HEK293 (cell line): ENCODE data around the gene SLC14A1.

Experiments used
- ZNF175 ChIP-seq: fragments of 450-650 bp; formaldehyde crosslinking; IDR thresholded peaks from 2 replicates; pipeline ENCODE4 v1.5.1; 2016; ENCODE audit warnings: missing biosample characterization, missing genetic modification characterization
- ZNF274 ChIP-seq, 2 experiments: fragments of 200-500 bp in 1 of 2; fragments of 450-650 bp in 1 of 2; sonication (Bioruptor generic) in 1 of 2; formaldehyde crosslinking in 1 of 2; IDR thresholded peaks; 2 replicates each; pipeline versions ENCODE4 v1.5.1 to v1.6.1; 2014 to 2016; ENCODE audit warnings: borderline replicate concordance in 1 of 2, inconsistent platforms in 1 of 2, low read length in 1 of 2, missing biosample characterization in 1 of 2, missing genetic modification characterization in 1 of 2
- ZNF747 ChIP-seq: fragments of 450-650 bp; formaldehyde crosslinking; IDR thresholded peaks from 2 replicates; pipeline ENCODE4 v1.5.1; 2016; ENCODE audit warnings: missing biosample characterization, missing genetic modification characterization
- ZNF776 ChIP-seq: fragments of 450-650 bp; formaldehyde crosslinking; IDR thresholded peaks from 2 replicates; pipeline ENCODE4 v1.5.0; 2017; ENCODE audit warnings: missing biosample characterization, missing genetic modification characterization, borderline replicate concordance
- TF ChIP-seq, protein P1 (sequence below): fragments of 450-650 bp; formaldehyde crosslinking; IDR thresholded peaks from 2 replicates; pipeline ENCODE4 v1.5.1; 2017; ENCODE audit warnings: missing biosample characterization, missing genetic modification characterization

DNA sequence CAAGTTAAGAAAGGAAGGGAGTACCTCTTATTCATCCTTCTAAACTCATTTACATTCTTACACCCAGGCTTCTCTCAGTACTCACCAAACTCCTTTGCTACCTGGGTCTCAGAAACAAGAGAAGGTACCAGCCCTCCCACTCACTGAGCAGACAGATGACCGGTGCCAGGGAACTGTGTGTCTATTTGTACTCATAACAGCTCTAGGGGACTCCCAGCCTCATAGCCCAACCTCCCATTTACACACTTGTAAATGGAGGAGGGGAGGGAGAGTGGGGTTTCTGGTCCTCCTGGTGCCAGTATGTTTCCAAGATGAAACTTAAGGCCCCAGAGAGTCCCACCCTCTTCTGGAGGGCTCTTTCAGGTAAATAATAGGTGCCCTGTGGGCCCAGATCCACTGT, 58.7 kb downstream of the SLC14A1 start:
- TF ChIP-seq ZNF776 (tag by site-specific recombination) (no peak), ZNF175 (tag by site-specific recombination) (no peak), ZNF747 (tag by site-specific recombination) (no peak), ZNF274 (IDR thresholded peaks at IDR 0.05; ENCODE audit: low read length) (no peak), ZNF274 (tag by site-specific recombination; IDR thresholded peaks at IDR 0.05; ENCODE audit: borderline replicate concordance) (no peak)
- TF ChIP-seq, protein P1, sequence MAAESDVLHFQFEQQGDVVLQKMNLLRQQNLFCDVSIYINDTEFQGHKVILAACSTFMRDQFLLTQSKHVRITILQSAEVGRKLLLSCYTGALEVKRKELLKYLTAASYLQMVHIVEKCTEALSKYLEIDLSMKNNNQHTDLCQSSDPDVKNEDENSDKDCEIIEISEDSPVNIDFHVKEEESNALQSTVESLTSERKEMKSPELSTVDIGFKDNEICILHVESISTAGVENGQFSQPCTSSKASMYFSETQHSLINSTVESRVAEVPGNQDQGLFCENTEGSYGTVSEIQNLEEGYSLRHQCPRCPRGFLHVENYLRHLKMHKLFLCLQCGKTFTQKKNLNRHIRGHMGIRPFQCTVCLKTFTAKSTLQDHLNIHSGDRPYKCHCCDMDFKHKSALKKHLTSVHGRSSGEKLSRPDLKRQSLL, result no peak
